Measurements from ENCODE around the gene OR14A16. TPM values are rescaled to one million over a fixed set of nuclear protein-coding genes. Genes with fewer than 3 reads are reported as not detected.

The OR14A16 gene
- total RNA-seq, 5 donors from 2014 or later (not counting 1 experiment from before 2014, with no cell fraction given) = not detected

- peaks cover 0 to 4% of the 10 kb centered on the region in 2 experiments for H3K4me1 ChIP-seq (ENCODE audit: control insufficient read depth in 1 of 2, extremely low read depth in 1 of 2, insufficient read depth in 2 of 2, low read length in 2 of 2)
- Mint-ChIP-seq H3K27me3 (no peaks in the 10 kb centered on the region), H3K9me3 (peaks cover 0 to 3% (median 0%) of the 10 kb centered on the region in 3 donors), H3K4me1 (peaks cover 0 to 5% (median 0%) of the 10 kb centered on the region in 3 donors), H3K27ac (no peak overlapping the region), H3K4me3 (no peak overlapping the region), H3K36me3 (no peaks in the 10 kb centered on the region)
- ATAC-seq (replicated peaks in 1 of 4) (no peak), DNase-seq (no peak)
- H3K27me3 ChIP-seq (replicated peaks in 1 of 2; ENCODE audit: control insufficient read depth in 2 of 2, extremely low read depth in 1 of 2, insufficient read depth in 2 of 2, low read length in 1 of 2) = no peaks in the 10 kb centered on the region
- no peak overlapping the region for H3K4me3 ChIP-seq (ENCODE audit: control insufficient read depth in 1 of 2, extremely low read depth in 1 of 2, low read length in 1 of 2)
- no peaks in the 10 kb centered on the region for H3K9me3 ChIP-seq
- 100% methylated on average over 1 of the region's 2 CpGs for WGBS (ENCODE audit: insufficient coverage)
- no peaks in the 10 kb centered on the region for H3K36me3 ChIP-seq (ENCODE audit: control insufficient read depth in 2 of 2, extremely low read depth in 1 of 2, insufficient read depth in 1 of 2, low read length in 1 of 2)
- ChIA-PET POLR2A (no interaction called here), CTCF (no interaction called here)
- H3K27ac ChIP-seq (ENCODE audit: low read length) = no peak overlapping the region
These were observed 19.5 kb upstream of the OR14A16 start for GRCh38 chr1:247843411-247843810.

GRCh38 chr1:247841796-247842195 is 17.9 kb upstream of the OR14A16 start, which contains the start of gene OR11L1:
OR11L1 (minus strand) TSS chr1:247841896; CDS start chr1:247841896, 0 bp downstream.
- no peaks in the 10 kb centered on the region for H3K27me3 Mint-ChIP-seq
- Histone ChIP-seq H3K4me3 (ENCODE audit: control insufficient read depth in 1 of 2, extremely low read depth in 1 of 2, low read length in 1 of 2) (no peak within 1 kb of the TSS), H3K9me3 (no peaks in the 10 kb centered on the region), H3K4me1 (ENCODE audit: control insufficient read depth in 1 of 2, extremely low read depth in 1 of 2, insufficient read depth in 2 of 2, low read length in 2 of 2) (peaks cover 0 to 4% of the 10 kb centered on the region in 2 experiments), H3K27me3 (replicated peaks in 1 of 2; ENCODE audit: control insufficient read depth in 2 of 2, extremely low read depth in 1 of 2, insufficient read depth in 2 of 2, low read length in 1 of 2) (no peaks in the 10 kb centered on the region), H3K27ac (ENCODE audit: low read length) (no peak within 1 kb of the TSS), H3K36me3 (ENCODE audit: control insufficient read depth in 2 of 2, extremely low read depth in 1 of 2, insufficient read depth in 1 of 2, low read length in 1 of 2) (no peaks in the 10 kb centered on the region)
- no peak within 1 kb of the TSS for H3K27ac Mint-ChIP-seq
- POLR2A ChIA-PET = no interaction called here
- ATAC-seq (replicated peaks in 1 of 4) = no peak
- no peak for DNase-seq
- H3K4me3 Mint-ChIP-seq = no peak within 1 kb of the TSS
- CTCF ChIA-PET = no interaction called here
- H3K36me3 Mint-ChIP-seq = no peaks in the 10 kb centered on the region
- WGBS (ENCODE audit: insufficient coverage) = no CpG with 5 or more reads among the region's 2 CpGs
- peaks cover 0 to 3% (median 0%) of the 10 kb centered on the region in 3 donors for H3K9me3 Mint-ChIP-seq
- peaks cover 0 to 5% (median 0%) of the 10 kb centered on the region in 3 donors for H3K4me1 Mint-ChIP-seq

GRCh38 chr1:247840818-247841217 is 16.9 kb upstream of the OR14A16 start:
- Mint-ChIP-seq H3K36me3 (no peaks in the 10 kb centered on the region), H3K27ac (no peak overlapping the region), H3K27me3 (no peaks in the 10 kb centered on the region), H3K9me3 (peaks cover 0 to 3% (median 0%) of the 10 kb centered on the region in 3 donors), H3K4me3 (no peak overlapping the region), H3K4me1 (peaks cover 0 to 5% (median 0%) of the 10 kb centered on the region in 3 donors)
- H3K36me3 ChIP-seq (ENCODE audit: control insufficient read depth in 2 of 2, extremely low read depth in 1 of 2, insufficient read depth in 1 of 2, low read length in 1 of 2) = no peaks in the 10 kb centered on the region
- H3K4me1 ChIP-seq (ENCODE audit: control insufficient read depth in 1 of 2, extremely low read depth in 1 of 2, insufficient read depth in 2 of 2, low read length in 2 of 2) = peaks cover 0 to 4% of the 10 kb centered on the region in 2 experiments
- no peak overlapping the region for H3K27ac ChIP-seq (ENCODE audit: low read length)
- no peaks in the 10 kb centered on the region for H3K27me3 ChIP-seq (replicated peaks in 1 of 2; ENCODE audit: control insufficient read depth in 2 of 2, extremely low read depth in 1 of 2, insufficient read depth in 2 of 2, low read length in 1 of 2)
- ATAC-seq (replicated peaks in 1 of 4) = no peak
- no peaks in the 10 kb centered on the region for H3K9me3 ChIP-seq
- H3K4me3 ChIP-seq (ENCODE audit: control insufficient read depth in 1 of 2, extremely low read depth in 1 of 2, low read length in 1 of 2) = no peak overlapping the region
- POLR2A ChIA-PET = no interaction called here
- CTCF ChIA-PET = no interaction called here
- no peak for DNase-seq
- 53% methylated on average over 2 of the region's 2 CpGs for WGBS (ENCODE audit: insufficient coverage)

- Histone ChIP-seq H3K4me3 (ENCODE audit: control insufficient read depth in 1 of 2, extremely low read depth in 1 of 2, low read length in 1 of 2) (no peak overlapping the region), H3K4me1 (ENCODE audit: control insufficient read depth in 1 of 2, extremely low read depth in 1 of 2, insufficient read depth in 2 of 2, low read length in 2 of 2) (no peaks in the 10 kb centered on the region), H3K27me3 (replicated peaks in 1 of 2; ENCODE audit: control insufficient read depth in 2 of 2, extremely low read depth in 1 of 2, insufficient read depth in 2 of 2, low read length in 1 of 2) (no peaks in the 10 kb centered on the region), H3K27ac (ENCODE audit: low read length) (no peak overlapping the region), H3K9me3 (no peaks in the 10 kb centered on the region), H3K36me3 (ENCODE audit: control insufficient read depth in 2 of 2, extremely low read depth in 1 of 2, insufficient read depth in 1 of 2, low read length in 1 of 2) (no peaks in the 10 kb centered on the region)
- 64% methylated on average over 6 of the region's 6 CpGs for WGBS (ENCODE audit: insufficient coverage)
- Mint-ChIP-seq H3K9me3 (no peaks in the 10 kb centered on the region), H3K4me1 (no peaks in the 10 kb centered on the region), H3K4me3 (no peak overlapping the region), H3K36me3 (no peaks in the 10 kb centered on the region), H3K27me3 (peaks cover 0 to 8% of the 10 kb centered on the region in 2 donors), H3K27ac (no peak overlapping the region)
- DNase-seq (no peak), ATAC-seq (replicated peaks in 1 of 4) (no peak)
- ChIA-PET CTCF (no interaction called here), POLR2A (no interaction called here)
These were observed 9.7 kb upstream of the OR14A16 start for GRCh38 chr1:247833601-247834000.

- Mint-ChIP-seq H3K4me3 (no peak overlapping the region), H3K27ac (no peak overlapping the region), H3K4me1 (no peaks in the 10 kb centered on the region), H3K36me3 (no peaks in the 10 kb centered on the region), H3K9me3 (no peaks in the 10 kb centered on the region), H3K27me3 (peaks cover 0 to 8% of the 10 kb centered on the region in 2 donors)
- Histone ChIP-seq H3K4me3 (ENCODE audit: control insufficient read depth in 1 of 2, extremely low read depth in 1 of 2, low read length in 1 of 2) (no peak overlapping the region), H3K4me1 (ENCODE audit: control insufficient read depth in 1 of 2, extremely low read depth in 1 of 2, insufficient read depth in 2 of 2, low read length in 2 of 2) (no peaks in the 10 kb centered on the region), H3K9me3 (no peaks in the 10 kb centered on the region), H3K27ac (ENCODE audit: low read length) (no peak overlapping the region), H3K36me3 (ENCODE audit: control insufficient read depth in 2 of 2, extremely low read depth in 1 of 2, insufficient read depth in 1 of 2, low read length in 1 of 2) (no peaks in the 10 kb centered on the region), H3K27me3 (replicated peaks in 1 of 2; ENCODE audit: control insufficient read depth in 2 of 2, extremely low read depth in 1 of 2, insufficient read depth in 2 of 2, low read length in 1 of 2) (no peaks in the 10 kb centered on the region)
- no peak for ATAC-seq (replicated peaks in 1 of 4)
- WGBS (ENCODE audit: insufficient coverage) = 0% methylated on average over 1 of the region's 1 CpG
- ChIA-PET POLR2A (no interaction called here), CTCF (no interaction called here)
- DNase-seq = no peak
These were observed 5.7 kb upstream of the OR14A16 start for GRCh38 chr1:247829656-247830055.

- DNase-seq = no peak
- no peak overlapping the region for H3K4me3 Mint-ChIP-seq
- Histone ChIP-seq H3K9me3 (no peaks in the 10 kb centered on the region), H3K4me1 (ENCODE audit: control insufficient read depth in 1 of 2, extremely low read depth in 1 of 2, insufficient read depth in 2 of 2, low read length in 2 of 2) (no peaks in the 10 kb centered on the region), H3K36me3 (ENCODE audit: control insufficient read depth in 2 of 2, extremely low read depth in 1 of 2, insufficient read depth in 1 of 2, low read length in 1 of 2) (no peaks in the 10 kb centered on the region), H3K4me3 (ENCODE audit: control insufficient read depth in 1 of 2, extremely low read depth in 1 of 2, low read length in 1 of 2) (no peak overlapping the region), H3K27ac (ENCODE audit: low read length) (no peak overlapping the region), H3K27me3 (replicated peaks in 1 of 2; ENCODE audit: control insufficient read depth in 2 of 2, extremely low read depth in 1 of 2, insufficient read depth in 2 of 2, low read length in 1 of 2) (no peaks in the 10 kb centered on the region)
- no peaks in the 10 kb centered on the region for H3K9me3 Mint-ChIP-seq
- H3K36me3 Mint-ChIP-seq = no peaks in the 10 kb centered on the region
- no peaks in the 10 kb centered on the region for H3K27me3 Mint-ChIP-seq
- no peaks in the 10 kb centered on the region for H3K4me1 Mint-ChIP-seq
- no peak overlapping the region for H3K27ac Mint-ChIP-seq
- POLR2A ChIA-PET = no interaction called here
- CTCF ChIA-PET = no interaction called here
- no CpG with 5 or more reads among the region's 13 CpGs for WGBS (ENCODE audit: insufficient coverage)
- ATAC-seq (replicated peaks in 1 of 4) = no peak
These were observed 1.4 kb upstream of the OR14A16 start for GRCh38 chr1:247825362-247825761.

GRCh38 chr1:247822060-247822459 is 1.9 kb downstream of the OR14A16 start:
- Histone ChIP-seq H3K9me3 (no peaks in the 10 kb centered on the region), H3K4me1 (ENCODE audit: control insufficient read depth in 1 of 2, extremely low read depth in 1 of 2, insufficient read depth in 2 of 2, low read length in 2 of 2) (no peaks in the 10 kb centered on the region), H3K27ac (ENCODE audit: low read length) (no peak overlapping the region), H3K36me3 (ENCODE audit: control insufficient read depth in 2 of 2, extremely low read depth in 1 of 2, insufficient read depth in 1 of 2, low read length in 1 of 2) (no peaks in the 10 kb centered on the region), H3K4me3 (ENCODE audit: control insufficient read depth in 1 of 2, extremely low read depth in 1 of 2, low read length in 1 of 2) (no peak overlapping the region), H3K27me3 (replicated peaks in 1 of 2; ENCODE audit: control insufficient read depth in 2 of 2, extremely low read depth in 1 of 2, insufficient read depth in 2 of 2, low read length in 1 of 2) (no peaks in the 10 kb centered on the region)
- Mint-ChIP-seq H3K36me3 (no peaks in the 10 kb centered on the region), H3K4me1 (no peaks in the 10 kb centered on the region), H3K9me3 (no peaks in the 10 kb centered on the region), H3K4me3 (no peak overlapping the region), H3K27me3 (no peaks in the 10 kb centered on the region), H3K27ac (no peak overlapping the region)
- no CpG with 5 or more reads among the region's 2 CpGs for WGBS (ENCODE audit: insufficient coverage)
- DNase-seq (no peak), ATAC-seq (replicated peaks in 1 of 4) (no peak)
- POLR2A ChIA-PET = no interaction called here
- CTCF ChIA-PET = no interaction called here

Data from T-cell (primary cell).